GM21423 (cell line): ENCODE results near the gene SPOP.
A peak's percentile ranks its signal among the peaks of the same experiment; 100 is the strongest.
"Not testable (repeated sequence)": the region's sequence is repeated elsewhere in the genome, so short reads cannot be mapped to it uniquely, and the experiment has no call there.

ENCODE experiments used
- ATAC-seq: cut with Tn5 transposase; IDR thresholded peaks from one replicate; pipeline ENCODE4 v1.9.1; 2021; ENCODE audit warnings: mild to moderate bottlenecking, moderate library complexity; ENCODE audit not compliant: unreplicated experiment

The SPOP gene

GRCh38 chr17:49574945-49575678 is 102.8 kb downstream of the SPOP start:
- no peak for ATAC-seq

GRCh38 chr17:49574323-49574781 is 103.5 kb downstream of the SPOP start:
- no peak for ATAC-seq

- ATAC-seq: no peak
These were observed 104.2 kb downstream of the SPOP start for GRCh38 chr17:49573510-49574322.

- ATAC-seq: no peak
These were observed 105.0 kb downstream of the SPOP start for GRCh38 chr17:49572806-49573420.

GRCh38 chr17:49572226-49572625 is 105.7 kb downstream of the SPOP start:
- ATAC-seq: no peak

GRCh38 chr17:49571764-49572163 is 106.1 kb downstream of the SPOP start:
- no peak for ATAC-seq

GRCh38 chr17:49571283-49571682 is 106.6 kb downstream of the SPOP start:
- ATAC-seq: no peak

- ATAC-seq: no peak
These were observed 107.2 kb downstream of the SPOP start for GRCh38 chr17:49570540-49571242.

- ATAC-seq: not testable (repeated sequence)
These were observed 109.2 kb downstream of the SPOP start for GRCh38 chr17:49568695-49569047.

- ATAC-seq: no peak
These were observed 109.8 kb downstream of the SPOP start for GRCh38 chr17:49567871-49568694.

- no peak for ATAC-seq
These were observed 110.8 kb downstream of the SPOP start for GRCh38 chr17:49567104-49567521.

- ATAC-seq: no peak
These were observed 111.2 kb downstream of the SPOP start for GRCh38 chr17:49566668-49567071.

- ATAC-seq: no peak
These were observed 111.9 kb downstream of the SPOP start for GRCh38 chr17:49565948-49566491.

GRCh38 chr17:49564638-49565037 is 113.3 kb downstream of the SPOP start:
- no peak for ATAC-seq

- no peak for ATAC-seq
These were observed 120.4 kb downstream of the SPOP start for GRCh38 chr17:49557312-49558024.

GRCh38 chr17:49556223-49556943 is 121.5 kb downstream of the SPOP start:
- peak; percentile 64 for ATAC-seq

- ATAC-seq: no peak
These were observed 122.2 kb downstream of the SPOP start for GRCh38 chr17:49555495-49556222.
